GM21529 (cell line): Measurements from ENCODE around the gene CMIP.
"Not testable (repeated sequence)": the region's sequence is repeated elsewhere in the genome, so short reads cannot be mapped to it uniquely, and the experiment has no call there.

ENCODE experiments used
- ATAC-seq: cut with Tn5 transposase; IDR thresholded peaks from one replicate; pipeline ENCODE4 v1.9.1; 2021; ENCODE audit not compliant: unreplicated experiment

Gene CMIP

DNA sequence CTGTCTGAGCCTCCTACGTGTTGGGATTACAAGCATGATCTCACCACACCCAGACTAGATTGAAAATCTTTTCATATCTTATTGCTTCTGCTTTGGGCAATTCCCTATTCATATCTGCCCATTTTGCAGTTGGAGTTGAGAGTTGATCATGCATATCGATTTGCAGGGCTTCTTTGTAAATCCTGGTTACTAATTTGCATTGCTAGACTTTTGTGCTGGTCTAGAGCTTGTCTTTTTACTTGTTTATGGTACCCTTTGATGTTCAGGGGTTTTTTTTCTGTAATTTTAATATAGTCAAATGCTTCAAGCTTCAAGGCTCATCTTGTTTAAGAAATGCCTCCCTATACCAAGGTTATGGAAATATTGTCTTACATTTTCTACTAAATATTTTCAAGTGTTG lies 23.5 kb upstream of the CMIP start:
- no peak for ATAC-seq

- no peak for ATAC-seq
Measured at GRCh38 chr16:81421536-81421935, 23.1 kb upstream of the CMIP start.

GRCh38 chr16:81422153-81422552 lies 22.5 kb upstream of the CMIP start:
- not testable (repeated sequence) for ATAC-seq

GRCh38 chr16:81424771-81425170 lies 19.8 kb upstream of the CMIP start:
- ATAC-seq: no peak

GRCh38 chr16:81427219-81427618 lies 17.4 kb upstream of the CMIP start:
- ATAC-seq: no peak

DNA sequence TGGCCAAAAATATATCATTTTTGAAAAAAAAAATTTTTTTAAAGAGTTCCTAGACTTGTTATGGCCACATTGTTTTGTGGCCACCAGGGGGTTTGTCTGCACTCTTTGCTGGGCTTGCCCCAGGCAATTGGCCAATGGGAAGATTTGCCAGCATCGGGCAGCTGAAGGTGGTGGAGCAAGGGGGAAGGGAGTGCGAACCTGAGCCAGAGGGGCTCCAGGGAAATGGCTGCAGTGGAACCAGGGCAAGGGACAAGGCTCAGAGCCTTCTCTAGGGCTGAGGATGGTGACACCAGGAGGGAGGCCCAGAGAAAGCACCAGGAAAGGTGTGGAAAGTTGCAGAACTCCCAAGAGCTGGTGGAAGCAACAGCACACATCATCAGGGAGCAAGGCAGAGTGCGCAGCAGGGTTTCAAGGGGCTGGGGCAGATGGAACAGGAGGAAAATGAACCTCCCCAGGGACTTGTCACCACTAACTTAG lies 15.5 kb upstream of the CMIP start:
- ATAC-seq: no peak

- no peak for ATAC-seq
Measured at GRCh38 chr16:81431554-81432353, 12.9 kb upstream of the CMIP start.

- ATAC-seq: no peak
Measured at GRCh38 chr16:81432937-81433557, 11.6 kb upstream of the CMIP start.

GRCh38 chr16:81435103-81435502 lies 9.5 kb upstream of the CMIP start:
- ATAC-seq: no peak

- no peak for ATAC-seq
Measured at GRCh38 chr16:81435567-81435966, 9.0 kb upstream of the CMIP start.

GRCh38 chr16:81436386-81436785 lies 8.2 kb upstream of the CMIP start:
- ATAC-seq: no peak

DNA sequence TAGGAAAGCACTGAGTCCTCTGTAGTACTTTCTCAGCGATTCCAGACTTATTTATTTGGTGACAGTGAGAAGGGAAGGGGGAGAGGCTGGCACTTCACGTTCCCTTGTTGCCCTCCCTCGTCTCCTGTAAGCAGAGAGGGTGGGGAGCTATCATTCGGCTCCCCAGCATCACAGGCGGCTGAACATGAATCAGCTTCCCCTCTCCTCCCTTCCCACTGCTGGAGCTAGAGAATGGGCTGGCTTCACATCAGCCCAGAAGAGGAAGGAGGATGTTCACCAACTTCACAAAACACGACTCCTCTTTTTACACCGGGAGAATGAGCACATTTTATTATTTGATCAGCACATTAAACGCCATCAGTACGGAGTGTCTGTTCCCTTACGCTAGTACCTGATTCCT lies 6.7 kb upstream of the CMIP start:
- ATAC-seq: no peak

DNA sequence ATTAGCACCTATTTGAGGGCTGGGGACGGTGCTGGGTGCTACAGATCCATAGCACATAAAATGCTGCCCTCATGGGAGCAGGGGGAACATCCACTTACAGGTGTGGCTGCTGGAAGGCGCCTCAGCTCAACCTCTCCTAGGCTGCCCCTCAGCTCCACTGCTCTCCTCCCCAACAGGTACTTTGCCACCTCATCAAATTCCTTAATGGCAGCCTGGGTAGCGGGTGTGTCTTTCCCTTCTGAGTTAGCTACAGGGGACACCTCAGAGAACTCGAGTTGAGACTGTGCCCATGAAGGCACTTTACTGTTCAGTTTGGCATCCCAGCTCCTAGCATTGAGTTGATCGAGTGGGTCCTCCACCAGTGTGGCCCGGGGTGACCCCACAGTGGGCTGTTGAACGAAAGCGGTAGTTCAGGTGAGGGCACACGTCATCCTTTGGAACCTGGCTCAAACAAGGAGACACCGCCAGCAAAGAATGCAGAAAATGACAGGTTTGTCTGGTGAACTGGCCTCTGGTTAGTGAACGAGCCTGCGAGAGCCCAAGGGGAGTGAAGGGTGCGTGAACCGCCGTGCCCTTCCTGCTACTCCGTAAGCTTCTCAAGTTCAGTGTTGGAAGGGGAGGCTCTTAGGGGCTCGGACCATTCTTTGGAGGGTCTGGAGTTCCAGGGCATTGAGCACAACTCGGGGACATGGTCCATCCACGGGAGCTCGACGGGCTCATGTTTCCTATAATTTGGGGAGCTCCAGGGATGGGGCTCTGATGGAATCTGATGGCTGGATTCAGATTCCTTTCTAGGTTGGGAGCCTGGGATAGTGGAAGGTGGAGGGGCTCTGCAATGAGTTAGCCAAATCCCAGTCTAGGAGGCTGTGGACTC lies 3.5 kb upstream of the CMIP start:
- ATAC-seq: no peak

DNA sequence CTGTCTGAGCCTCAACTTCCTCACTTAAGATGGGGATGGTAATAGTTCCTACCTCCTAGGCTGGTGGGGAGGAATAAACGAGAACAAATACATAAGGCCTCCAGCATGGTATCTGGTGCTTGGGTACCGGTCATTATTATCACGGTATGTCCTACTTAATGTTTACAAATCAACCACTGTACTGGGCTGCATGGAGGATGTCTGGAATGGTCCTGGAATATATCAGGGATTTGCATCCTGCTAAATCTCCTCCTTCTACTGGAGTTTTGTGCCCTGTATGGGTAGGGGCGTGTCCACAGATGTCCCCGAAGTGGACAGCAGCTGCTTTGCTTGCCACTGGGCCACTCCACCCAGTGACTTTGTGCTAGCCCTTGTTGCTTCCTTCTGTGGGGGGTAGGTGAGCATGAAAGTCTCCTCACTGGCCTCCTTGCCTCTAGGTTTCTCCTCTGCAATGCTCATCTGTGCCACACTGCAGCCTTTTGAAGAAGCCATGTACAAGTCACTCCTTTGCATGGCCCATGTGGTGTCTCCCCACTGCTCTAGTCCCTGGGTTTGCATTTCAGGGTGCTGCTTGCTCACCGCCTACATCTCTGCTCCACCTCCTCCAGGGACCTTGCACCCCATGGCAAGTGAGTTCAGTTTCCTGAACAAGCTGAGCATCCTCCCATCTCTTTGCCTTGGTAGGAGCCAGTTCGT lies 2.2 kb upstream of the CMIP start:
- no peak for ATAC-seq

DNA sequence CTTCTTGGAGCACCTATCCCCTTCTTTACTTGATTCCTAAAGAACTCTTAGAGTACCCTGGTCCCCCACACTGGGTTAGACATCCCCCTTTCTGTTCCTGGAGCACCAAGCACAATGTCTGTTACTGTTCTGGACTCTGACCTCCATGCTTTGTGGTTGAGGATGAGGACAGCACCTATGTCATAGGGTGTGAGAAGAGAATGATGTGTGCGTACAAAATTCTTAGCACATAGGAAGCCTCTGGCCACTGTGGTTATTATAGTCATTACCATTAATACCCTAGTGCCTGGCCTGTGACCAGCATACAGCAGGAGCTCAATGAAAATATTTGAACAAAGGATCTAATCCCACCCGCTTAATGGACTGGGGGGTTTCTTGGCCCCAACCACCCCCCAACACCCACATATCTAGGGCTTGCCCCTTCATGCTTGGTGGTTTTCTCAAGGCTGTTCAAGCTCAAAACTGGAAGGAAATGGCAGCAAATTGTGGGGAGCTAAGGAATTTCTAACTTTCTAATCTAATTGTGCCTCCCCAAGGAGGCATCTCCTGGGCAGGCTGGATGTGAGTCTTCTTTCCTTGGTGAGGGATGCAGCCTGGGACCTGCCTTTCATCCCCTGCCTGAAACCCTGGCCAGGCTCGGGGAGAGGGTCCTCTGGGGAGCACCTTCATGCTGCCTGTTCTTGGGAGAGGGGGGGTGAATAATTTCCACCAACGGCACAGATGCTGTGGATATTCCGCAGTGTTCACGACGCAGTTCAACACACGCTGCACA lies 1.5 kb upstream of the CMIP start:
- ATAC-seq: no peak

DNA sequence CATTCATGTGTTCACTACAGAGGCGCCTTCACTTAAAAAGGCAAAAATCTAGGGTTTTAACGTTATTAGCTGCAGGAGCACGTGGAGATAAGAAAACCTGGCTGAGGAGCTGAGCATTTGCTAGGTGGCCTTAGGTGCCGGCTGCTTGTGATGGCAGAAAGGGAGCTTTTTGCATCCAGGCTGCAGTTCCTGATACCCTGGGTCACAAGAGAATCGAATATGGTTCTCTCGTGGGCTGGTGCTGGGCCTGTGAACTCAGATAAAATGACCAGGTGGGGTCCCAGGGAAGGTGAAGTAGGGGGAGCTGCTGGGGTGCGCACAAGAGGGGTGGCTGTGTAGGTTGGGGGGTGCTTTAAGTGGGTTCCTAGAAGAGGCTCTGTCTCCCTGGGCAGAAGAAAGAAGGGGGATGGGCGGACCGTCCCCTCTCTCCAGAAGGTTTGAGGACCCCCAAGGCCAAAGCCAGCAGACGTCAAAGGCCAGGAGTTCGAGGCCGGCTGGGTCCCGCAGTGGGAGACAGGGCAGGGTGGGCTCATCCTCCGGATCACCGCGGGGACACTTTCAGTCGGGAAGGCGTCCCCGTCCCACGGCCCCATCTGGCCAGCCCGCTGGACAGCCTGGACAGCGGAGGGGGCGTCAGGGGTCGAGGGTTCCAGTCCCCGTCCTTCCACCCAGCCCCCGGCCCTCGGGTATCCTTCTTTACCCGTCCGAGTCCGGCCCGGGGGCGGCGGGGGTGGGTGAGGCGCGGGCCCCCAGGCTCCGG lies 740 bp upstream of the CMIP start:
- ATAC-seq: no peak

- peak; percentile 42 for ATAC-seq
Measured at GRCh38 chr16:81445143-81445961, 744 bp downstream of the CMIP start.
